HCT116 (cell line): ENCODE measurements around the gene KLK12. TPM values are rescaled to one million over a fixed set of nuclear protein-coding genes. Genes with fewer than 3 reads are reported as not detected.

Source experiments
- ATAC-seq: fragments of 200-7000 bp; cut with Tn5 transposase; 2 replicates; pipeline ENCODE4 v1.9.1; 2020; ENCODE audit warnings: mild to moderate bottlenecking, moderate library complexity
- BruUV-seq: library from RNA; stranded (reverse); fragments of 400-500 nt; replicated peaks from 2 replicates; lab custom pipeline; 2021; lab: Mats Ljungman, UMichigan
- CTCF ChIA-PET: fragments of 300-600 bp; sonication (Branson Sonifier 250); formaldehyde crosslinking; loops from one replicate; lab custom pipeline; 2021; ENCODE audit warnings: antibody characterized with exemption; lab: Charles Lee
- POLR2A ChIA-PET: fragments of 300-600, 350-600 bp; sonication (Branson Sonifier 250); formaldehyde crosslinking; loops from one replicate; lab custom pipeline; 2021; ENCODE audit warnings: antibody characterized with exemption; lab: Charles Lee
- RAD21 ChIA-PET, 2 experiments: fragments of 300-600 bp; sonication (Branson Sonifier 250); formaldehyde crosslinking; loops; one replicate each; lab custom pipeline; 2023; ENCODE audit warnings: low total read pairs in 2 of 2; ENCODE audit not compliant: uncharacterized antibody in 2 of 2, unreplicated experiment in 2 of 2, low non-redundant PET in 1 of 2; lab: Charles Lee
- DNase-seq: peaks from one replicate; pipeline ENCODE4 v3.0.0-alpha.2; 2010; ENCODE audit warnings: low read depth, low spot score
- H2AFZ ChIP-seq: fragments of 200-600 bp; shearing (Covaris generic), sonication (generic); 2 replicates; pipeline ENCODE4 v1.6.1; 2017; ENCODE audit warnings: low read depth, mixed run types, mixed read lengths, antibody characterized with exemption, low read length; ENCODE audit not compliant: poor library complexity, severe bottlenecking
- H3K27ac ChIP-seq: 2 replicates; pipeline ENCODE4 v1.5.1; 2012; ENCODE audit warnings: low read depth, low read length
- H3K27me3 ChIP-seq: fragments of 200-600 bp; sonication (generic); 2 replicates; pipeline ENCODE4 v1.6.1; 2016; ENCODE audit warnings: mixed run types, low read length, mixed read lengths; ENCODE audit not compliant: insufficient read depth
- H3K36me3 ChIP-seq, 2 experiments: fragments of 200-500 bp in 1 of 2; fragments of 200-600 bp in 1 of 2; sonication (Bioruptor generic) in 1 of 2; sonication (generic) in 1 of 2; 2 replicates each; pipeline versions ENCODE4 v1.5.1 to v1.6.1; 2014 to 2016; ENCODE audit warnings: low read length in 2 of 2, inconsistent platforms in 1 of 2, mixed read lengths in 1 of 2, mixed run types in 1 of 2; ENCODE audit not compliant: insufficient read depth in 2 of 2, control insufficient read depth in 1 of 2
- H3K4me1 ChIP-seq, 2 experiments: fragments of 200-600 bp in 1 of 2; sonication (generic) in 1 of 2; 2 replicates each; pipeline versions ENCODE4 v1.5.1 to v1.6.1; 2012 to 2017; ENCODE audit warnings: low read length in 2 of 2, inconsistent platforms in 1 of 2, mild to moderate bottlenecking in 1 of 2, mixed read lengths in 1 of 2, mixed run types in 1 of 2, moderate library complexity in 1 of 2; ENCODE audit not compliant: insufficient read depth in 2 of 2, control insufficient read depth in 1 of 2
- H3K4me2 ChIP-seq: fragments of 200-600 bp; sonication (generic); 2 replicates; pipeline ENCODE4 v1.6.1; 2017; ENCODE audit warnings: mixed run types, low read length, mixed read lengths
- H3K4me3 ChIP-seq, 2 experiments: fragments of 200-600 bp in 1 of 2; sonication (generic) in 1 of 2; replicated peaks in 1 of 2; 2 replicates each; pipeline ENCODE4 v1.5.1; 2011 to 2016; ENCODE audit warnings: low read length in 2 of 2, control low read depth in 1 of 2, low read depth in 1 of 2, mild to moderate bottlenecking in 1 of 2, mixed read lengths in 1 of 2, mixed run types in 1 of 2
- H3K79me2 ChIP-seq: fragments of 200-600 bp; sonication (generic); 2 replicates; pipeline ENCODE4 v1.6.1; 2017; ENCODE audit warnings: mild to moderate bottlenecking, mixed run types, low read length, moderate library complexity, mixed read lengths; ENCODE audit not compliant: insufficient read depth
- H3K9ac ChIP-seq: fragments of 200-600 bp; sonication (generic); 2 replicates; pipeline ENCODE4 v1.6.1; 2016; ENCODE audit warnings: low read length, mixed read lengths
- H3K9me2 ChIP-seq: fragments of 200-600 bp; sonication (generic), shearing (Covaris generic); 2 replicates; pipeline ENCODE4 v1.6.1; 2017; ENCODE audit warnings: mixed run types, mild to moderate bottlenecking, moderate library complexity; ENCODE audit not compliant: insufficient read depth
- H3K9me3 ChIP-seq, 2 experiments: fragments of 200-500 bp in 1 of 2; fragments of 200-600 bp in 1 of 2; sonication (Bioruptor generic) in 1 of 2; sonication (generic) in 1 of 2; 2 replicates each; pipeline ENCODE4 v1.6.1; 2014 to 2017; ENCODE audit warnings: low read length in 2 of 2, mixed read lengths in 2 of 2, inconsistent platforms in 1 of 2, low read depth in 1 of 2, mild to moderate bottlenecking in 1 of 2, mixed run types in 1 of 2, moderate library complexity in 1 of 2; ENCODE audit not compliant: control insufficient read depth in 1 of 2, insufficient read depth in 1 of 2
- H4K20me1 ChIP-seq: fragments of 200-600 bp; sonication (generic), shearing (Covaris generic); 2 replicates; pipeline ENCODE4 v1.6.1; 2017; ENCODE audit warnings: mixed run types, mild to moderate bottlenecking, moderate library complexity; ENCODE audit not compliant: insufficient read depth
- ATF3 ChIP-seq: IDR thresholded peaks from 2 replicates; pipeline ENCODE4 v1.6.1; 2012
- CBX3 ChIP-seq: IDR thresholded peaks from 2 replicates; pipeline ENCODE4 v1.6.1; 2012; ENCODE audit warnings: low read depth
- CTCF ChIP-seq, 3 experiments: fragments of 200-600 bp in 1 of 3; sonication (generic) in 1 of 3; IDR thresholded peaks in 2 of 3; conservative IDR thresholded peaks in 1 of 3; 2 replicates each; pipeline ENCODE4 v1.5.1; 2012 to 2017; ENCODE audit warnings: low read depth in 2 of 3, low read length in 2 of 3, antibody characterized with exemption in 1 of 3, borderline replicate concordance in 1 of 3, control low read depth in 1 of 3, mild to moderate bottlenecking in 1 of 3, mixed read lengths in 1 of 3, mixed run types in 1 of 3, moderate library complexity in 1 of 3; ENCODE audit not compliant: insufficient read depth in 1 of 3
- EZH2 ChIP-seq: fragments of 200-600 bp; sonication (generic); IDR thresholded peaks from 2 replicates; pipeline ENCODE4 v1.6.1; 2017; ENCODE audit warnings: antibody characterized with exemption, mixed run types
- JUND ChIP-seq: IDR thresholded peaks from 2 replicates; pipeline ENCODE4 v1.6.1; 2012
- MAX ChIP-seq: IDR thresholded peaks from 2 replicates; pipeline ENCODE4 v1.6.1; 2012
- POLR2A ChIP-seq: IDR thresholded peaks from 2 replicates; pipeline ENCODE4 v1.7.0; 2011; ENCODE audit warnings: borderline replicate concordance; ENCODE audit not compliant: insufficient read depth, insufficient read length; ENCODE audit errors: extremely low read depth
- RAD21 ChIP-seq: IDR thresholded peaks from 2 replicates; pipeline ENCODE4 v1.6.1; 2012; ENCODE audit warnings: low read depth, mild to moderate bottlenecking
- SIN3A ChIP-seq: IDR thresholded peaks from 2 replicates; pipeline ENCODE4 v1.6.1; 2012; ENCODE audit warnings: low read depth
- ZBTB33 ChIP-seq: IDR thresholded peaks from 2 replicates; pipeline ENCODE4 v1.6.1; 2011; ENCODE audit warnings: mild to moderate bottlenecking, low read length, moderate library complexity; ENCODE audit not compliant: insufficient replicate concordance; ENCODE audit errors: extremely low read depth
- ZNF274 ChIP-seq: fragments of 200-500 bp; sonication (Bioruptor generic); IDR thresholded peaks from 2 replicates; pipeline ENCODE4 v1.6.1; 2014; ENCODE audit warnings: mild to moderate bottlenecking, low read depth, low read length, inconsistent platforms
- intact Hi-C: fragments of 100-400 bp; cut with micrococcal nuclease; formaldehyde crosslinking; loops from 2 replicates; pipeline ENCODE4 v1.10.0; 2022
- total RNA-seq: library from RNA; stranded (reverse); gene quantifications from one replicate; pipeline ENCODE4 v1.2.1, GENCODE V29; 2021; ENCODE audit not compliant: unreplicated experiment

The KLK12 gene
- total RNA-seq, 1 experiment from 2014 or later, result not detected

- Histone ChIP-seq H3K9ac (no peak overlapping the region), H3K9me2 (no peaks in the 10 kb centered on the region), H3K27ac (no peak overlapping the region), H3K4me2 (no peak overlapping the region), H3K79me2 (no peaks in the 10 kb centered on the region), H3K9me3 (no peaks in the 10 kb centered on the region), H2AFZ (no peak overlapping the region), H4K20me1 (no peaks in the 10 kb centered on the region), H3K4me1 (no peaks in the 10 kb centered on the region), H3K4me3 (no peak overlapping the region), H3K27me3 (peaks cover 17% of the 10 kb centered on the region), H3K36me3 (no peaks in the 10 kb centered on the region)
- RAD21 ChIA-PET, result no interaction called here
- DNase-seq, result no peak
- intact Hi-C loops, result no loop called here
- no TSS peak for BruUV-seq
- CTCF ChIA-PET, result no interaction called here
- TF ChIP-seq JUND, result no peak
- TF ChIP-seq ZBTB33, result no peak
- TF ChIP-seq ZNF274, result no peak
- no peak for TF ChIP-seq MAX
- TF ChIP-seq SIN3A, result no peak
- no peak for TF ChIP-seq ATF3
- no peak for TF ChIP-seq EZH2
- TF ChIP-seq RAD21, result no peak
- no peak for TF ChIP-seq POLR2A
- TF ChIP-seq CBX3, result no peak
- TF ChIP-seq CTCF (IDR thresholded peaks at IDR 0.05 in 2 of 3, conservative IDR thresholded peaks at IDR 0.05 in 1 of 3; ENCODE audit: borderline replicate concordance in 1 of 3, insufficient read depth in 1 of 3, low read depth in 2 of 3, low read length in 2 of 3), result no peak
- POLR2A ChIA-PET, result no interaction called here
- no peak for ATAC-seq
These were observed 21.1 kb upstream of the KLK12 start for GRCh38 chr19:51055866-51056265.
